Embryonic facial prominence (tissue), 1 donor: ENCODE data around the gene ST3GAL2.
"Not testable (repeated sequence)": the region's sequence is repeated elsewhere in the genome, so short reads cannot be mapped to it uniquely, and the experiment has no call there.

Experiments used
- DNase-seq: peaks from one replicate; pipeline ENCODE4 v3.0.0-alpha.2; 2016; ENCODE audit errors: extremely low spot score

The ST3GAL2 gene

DNA sequence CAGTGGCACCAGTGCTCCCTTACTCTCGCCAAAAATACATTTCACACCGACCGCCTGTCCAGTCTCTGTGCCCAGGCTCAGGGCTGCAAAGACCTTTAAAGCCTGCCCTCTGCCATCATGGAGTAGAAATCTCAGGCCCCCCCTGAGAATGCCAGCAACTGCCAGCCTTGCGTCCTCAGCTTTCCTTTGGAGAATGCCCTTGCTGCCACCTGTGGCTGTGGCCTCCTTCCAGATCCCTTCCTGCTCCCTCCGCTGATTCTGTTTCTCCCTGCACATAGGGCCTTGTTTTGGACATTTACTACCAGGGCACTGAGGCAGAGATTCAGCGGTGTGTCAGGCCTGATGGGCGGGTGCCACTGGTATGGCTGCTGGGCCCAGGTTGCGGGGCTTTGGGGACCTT lies 28.7 kb upstream of the ST3GAL2 start:
- DNase-seq = no peak

DNA sequence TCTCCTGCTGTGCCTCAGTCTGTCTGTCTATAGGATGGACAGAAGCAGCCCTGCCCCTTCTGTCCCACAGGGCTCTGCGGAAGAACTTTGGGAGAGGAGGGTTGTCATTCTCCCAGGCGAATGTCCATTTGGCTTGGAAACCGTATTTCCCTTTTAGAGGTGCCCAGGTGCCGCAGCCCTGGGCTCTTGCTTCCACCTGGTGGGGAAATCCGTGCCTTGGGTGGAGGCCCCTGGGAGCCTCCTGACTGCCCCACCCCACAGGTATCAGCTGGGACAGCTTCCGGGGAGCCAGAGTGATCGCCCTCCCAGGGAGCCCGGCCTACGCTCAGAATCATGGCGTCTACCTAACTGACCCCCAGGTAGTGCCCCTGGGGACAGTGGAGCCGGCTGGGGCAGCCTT lies 28.2 kb upstream of the ST3GAL2 start:
- DNase-seq = no peak

DNA sequence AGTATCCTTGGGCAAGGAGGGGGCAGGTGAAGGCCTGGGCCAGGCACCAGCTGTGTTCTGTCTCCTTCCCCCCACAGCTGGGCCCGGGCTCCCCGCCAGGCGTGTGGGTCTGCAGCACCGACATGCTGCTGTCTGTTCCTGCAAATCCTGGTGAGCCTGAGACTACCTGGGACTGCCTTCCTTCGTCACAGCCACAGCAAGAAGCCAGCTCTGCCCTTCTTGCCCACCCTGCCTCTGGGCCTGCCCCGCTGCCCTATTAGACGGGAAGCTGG lies 27.8 kb upstream of the ST3GAL2 start:
- no peak for DNase-seq

DNA sequence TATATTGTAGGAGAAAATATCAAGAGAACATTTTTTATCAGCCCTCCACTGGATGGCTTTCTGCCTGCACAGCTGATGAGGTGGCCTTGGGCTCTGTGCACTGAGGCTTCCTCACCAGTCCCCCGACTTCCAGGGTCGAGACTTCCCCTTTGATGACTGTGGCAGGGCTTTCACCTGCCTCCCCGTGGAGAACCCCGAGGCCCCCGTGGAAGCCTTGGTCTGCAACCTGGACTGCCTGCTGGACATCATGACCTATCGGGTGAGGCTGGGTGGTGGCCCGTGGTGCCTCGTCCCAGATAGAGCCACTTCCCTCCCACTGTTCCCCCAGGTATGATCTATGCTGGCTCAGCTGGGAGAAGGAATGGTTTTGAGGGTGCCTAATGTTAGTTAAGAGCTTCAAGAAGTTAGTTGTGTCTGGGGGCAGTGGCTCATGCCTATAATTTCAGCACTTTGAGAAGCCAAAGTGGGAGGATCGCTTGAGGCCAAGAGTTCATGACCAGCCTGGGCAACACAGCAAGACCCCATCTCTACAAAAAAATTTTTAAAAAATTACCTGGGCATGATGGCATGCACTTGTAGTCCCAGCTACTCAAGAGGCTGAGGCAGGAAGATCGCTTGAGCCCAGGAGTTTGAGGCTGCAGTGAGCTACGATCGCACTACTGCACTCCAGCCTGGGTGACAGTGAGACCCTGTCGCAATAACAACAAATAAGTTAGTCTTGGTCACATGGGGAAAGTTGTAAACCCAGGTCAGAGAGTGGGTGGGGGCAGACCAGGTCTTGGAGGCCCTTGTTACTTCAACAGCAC lies 27.3 kb upstream of the ST3GAL2 start:
- DNase-seq = no peak

DNA sequence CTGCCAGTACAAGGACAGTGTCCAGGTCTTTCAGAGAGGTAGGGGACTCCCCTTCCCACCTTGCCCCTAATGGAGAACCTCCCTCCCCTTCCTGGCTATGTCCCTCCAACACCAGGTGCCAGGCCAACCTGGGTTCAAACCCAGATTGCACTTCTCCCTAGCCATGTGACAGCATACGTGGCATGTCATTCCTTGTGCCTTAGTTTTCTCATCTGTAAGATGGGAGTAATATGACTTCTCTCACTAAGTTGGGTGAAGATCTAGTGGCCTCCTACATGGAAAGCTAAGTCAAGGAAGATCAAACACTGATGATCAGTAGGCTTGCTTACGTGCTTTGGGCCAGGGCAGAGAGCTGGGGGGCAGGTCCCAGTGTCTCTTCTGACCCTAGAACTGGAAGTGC lies 24.3 kb upstream of the ST3GAL2 start:
- DNase-seq = no peak

DNA sequence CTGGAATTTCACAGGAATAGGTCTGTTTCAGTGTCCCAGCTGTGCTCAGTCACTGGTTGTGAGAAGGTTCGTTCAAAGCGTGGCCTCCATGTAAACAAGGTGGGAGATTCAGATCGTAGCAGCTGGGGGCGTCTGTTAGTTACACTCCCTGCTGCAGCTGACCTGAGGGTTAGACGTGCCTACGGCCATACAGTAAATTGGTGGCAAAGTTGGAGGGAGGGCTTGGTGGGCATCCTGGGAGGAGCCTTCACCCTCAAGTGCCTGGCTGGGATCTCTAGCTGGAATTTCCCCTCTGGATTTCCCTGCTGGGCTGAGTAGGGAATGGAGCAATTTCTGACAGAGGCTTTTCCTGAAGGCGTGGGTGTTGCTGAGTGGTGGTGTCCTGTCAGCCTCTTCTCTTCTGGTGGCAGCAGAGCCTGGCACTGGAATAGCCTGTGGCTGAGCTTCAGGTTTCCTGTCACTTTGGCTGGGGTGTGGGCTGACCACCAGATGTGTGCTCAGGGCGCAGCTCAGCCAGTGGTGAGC lies 21.9 kb upstream of the ST3GAL2 start:
- no peak for DNase-seq

DNA sequence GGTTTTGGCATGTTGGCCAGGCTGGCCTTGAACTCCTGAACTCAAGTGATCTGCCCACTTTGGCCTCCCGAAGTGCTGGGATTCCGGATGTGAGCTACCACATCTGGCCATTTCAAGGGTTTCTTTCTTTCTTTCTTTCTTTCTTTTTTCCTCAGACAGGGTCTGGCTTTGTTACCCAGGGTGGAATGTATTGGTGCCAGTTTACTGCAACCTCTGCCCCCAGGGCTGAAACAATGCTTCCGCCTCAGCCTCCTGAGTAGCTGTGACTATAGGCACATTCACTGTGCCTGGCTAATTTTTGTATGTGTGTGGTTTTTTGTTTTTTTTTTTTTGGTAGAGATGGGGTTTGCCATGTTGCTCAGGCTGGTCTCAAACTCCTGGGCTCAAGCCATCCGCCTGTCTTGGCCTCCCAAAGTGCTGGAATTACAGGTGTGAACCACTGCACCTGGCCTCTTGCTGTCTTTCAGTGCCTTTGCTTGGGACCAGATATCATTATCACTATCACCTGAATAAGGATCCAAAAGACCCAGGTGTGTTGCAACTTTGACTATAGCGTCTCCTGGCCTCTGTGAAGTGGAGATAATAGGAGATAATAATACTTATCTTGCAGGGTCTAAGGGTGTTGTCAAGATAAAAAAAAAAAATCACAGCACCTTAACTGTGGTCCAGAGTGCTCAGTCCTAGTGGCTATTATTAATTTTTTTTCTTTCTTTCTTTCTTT lies 18.7 kb upstream of the ST3GAL2 start:
- no peak for DNase-seq

DNA sequence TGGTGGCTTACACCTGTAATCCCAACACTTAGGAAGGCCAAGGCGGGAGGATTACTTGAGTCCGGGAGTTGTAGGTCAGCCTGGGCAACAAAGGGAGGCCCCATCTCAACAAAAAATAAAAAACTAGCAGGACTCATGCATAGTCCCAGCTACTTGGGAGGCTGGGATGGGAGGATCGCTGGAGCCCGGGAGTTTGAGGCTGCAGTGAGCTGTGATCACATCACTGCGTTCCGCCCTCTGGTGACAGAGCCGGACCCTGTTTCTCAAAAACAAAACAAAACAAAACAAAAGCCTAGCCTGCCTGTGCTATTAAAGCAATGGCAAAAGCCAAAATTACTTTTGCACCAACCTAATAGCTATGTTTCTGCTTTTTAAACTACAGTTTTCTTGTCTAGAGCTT lies 17.0 kb upstream of the ST3GAL2 start:
- no peak for DNase-seq

DNA sequence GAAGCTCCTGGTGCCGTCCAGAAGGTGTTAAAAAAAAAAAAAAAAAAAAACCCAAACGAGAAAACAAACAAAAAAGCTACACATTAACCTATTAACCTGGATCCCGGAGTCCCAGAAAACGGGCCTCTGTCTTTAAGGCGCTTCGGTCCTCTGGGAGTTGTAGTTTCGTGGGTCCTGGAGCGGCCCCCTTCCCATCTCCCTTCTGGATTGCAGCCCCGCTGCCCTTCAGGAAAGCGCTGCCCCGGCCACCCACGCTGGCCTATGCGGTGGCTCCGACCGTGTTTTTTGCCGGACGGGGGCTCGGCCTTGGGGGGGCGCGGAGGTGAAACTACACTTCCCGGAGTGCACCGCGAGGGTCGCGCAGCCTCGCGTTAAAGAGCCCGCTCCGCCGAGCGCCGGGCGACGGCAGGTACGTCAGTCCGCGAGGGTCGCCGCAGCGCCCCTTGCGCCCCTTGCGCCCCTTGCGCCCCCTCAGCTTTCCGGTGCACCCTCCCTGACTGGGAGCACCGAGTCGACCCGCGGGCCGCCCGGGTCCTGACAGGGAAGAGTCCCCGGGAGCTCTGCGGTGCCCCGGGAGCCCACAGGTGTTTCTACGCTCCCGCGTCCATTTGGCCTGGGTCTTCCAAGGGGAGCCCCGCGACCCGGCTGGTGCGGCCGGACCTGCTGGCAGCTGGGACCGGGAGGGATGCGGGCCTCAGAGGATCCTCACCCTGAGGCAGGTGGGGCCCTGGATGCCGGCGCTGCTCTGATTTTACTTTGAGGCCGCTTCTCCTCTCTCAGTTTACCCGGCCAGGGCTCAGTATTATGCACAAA lies 15.5 kb upstream of the ST3GAL2 start, which contains the start of gene FCSK:
TSS of gene FCSK (plus strand) at position 374 of the 813 bp plus-strand sequence. CDS start 8,596 bp downstream, outside the sequence.
- DNase-seq = no peak

DNA sequence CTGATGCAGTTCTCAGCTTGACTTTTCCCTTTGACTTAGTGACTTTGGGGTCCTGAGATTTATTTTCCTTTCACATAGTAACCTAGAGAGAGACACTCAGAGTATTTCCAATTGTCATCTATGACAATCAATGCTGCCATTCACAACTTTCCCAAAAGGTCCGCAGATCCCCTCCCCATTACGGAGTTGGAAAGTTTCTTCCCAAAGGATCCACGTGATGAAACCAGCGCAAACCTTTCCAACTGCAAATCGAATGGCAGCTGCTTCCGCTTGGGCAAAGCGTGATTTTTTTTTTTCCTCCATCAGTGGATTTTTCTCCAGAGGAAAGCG lies 15.0 kb upstream of the ST3GAL2 start:
- no peak for DNase-seq

DNA sequence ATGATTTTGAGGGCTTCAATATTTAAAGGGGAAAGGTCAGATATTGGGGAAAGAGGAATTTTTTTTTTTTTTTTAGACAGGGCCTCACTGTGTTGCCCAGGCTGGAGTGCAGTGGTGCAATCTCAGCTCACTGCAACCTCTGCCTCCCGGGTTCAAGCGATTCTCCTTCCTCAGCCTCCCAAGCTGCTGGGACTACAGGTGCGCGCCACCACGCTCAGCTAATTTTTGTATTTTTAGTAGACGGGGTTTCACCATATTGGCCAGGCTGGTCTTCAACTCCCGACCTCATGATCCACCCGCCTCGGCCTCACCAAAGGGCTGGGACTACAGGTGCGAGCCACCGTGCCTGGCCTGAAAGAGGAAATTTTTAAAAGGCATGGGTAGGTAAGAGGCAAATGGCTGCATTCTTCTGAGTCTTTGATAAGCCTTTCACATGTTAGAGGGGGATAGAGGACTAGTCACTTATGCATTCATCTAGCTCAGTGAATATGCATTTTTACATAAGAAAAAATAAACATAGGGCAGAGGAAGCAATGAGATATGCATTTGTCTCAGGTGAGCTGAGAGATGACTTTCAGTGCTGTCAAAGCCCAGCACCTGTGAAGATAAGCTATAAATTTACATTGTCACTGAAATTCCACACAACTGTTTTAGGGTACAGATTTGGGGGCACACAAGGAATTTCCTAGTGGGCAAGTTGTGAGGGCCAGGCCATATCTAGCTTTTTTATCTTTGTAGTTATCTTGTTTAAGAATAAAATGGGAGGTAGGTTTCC lies 14.4 kb upstream of the ST3GAL2 start:
- DNase-seq = no peak

DNA sequence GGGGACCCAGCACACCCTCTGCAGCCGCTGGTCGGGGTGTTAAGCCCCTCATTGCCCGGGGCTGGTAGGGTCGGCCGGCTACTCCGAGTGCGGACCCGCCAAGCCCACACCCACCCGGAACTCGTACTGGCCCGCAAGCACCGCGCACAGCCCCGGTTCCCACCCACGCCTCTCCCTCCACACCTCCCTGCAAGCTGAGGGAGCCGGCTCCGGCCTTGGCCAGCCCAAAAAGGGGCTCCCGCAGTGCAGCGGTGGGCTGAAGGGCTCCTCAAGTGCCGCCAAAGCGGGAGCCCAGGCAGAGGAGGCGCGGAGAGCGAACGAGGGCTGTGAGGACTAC lies 12.1 kb upstream of the ST3GAL2 start:
- not testable (repeated sequence) for DNase-seq

DNA sequence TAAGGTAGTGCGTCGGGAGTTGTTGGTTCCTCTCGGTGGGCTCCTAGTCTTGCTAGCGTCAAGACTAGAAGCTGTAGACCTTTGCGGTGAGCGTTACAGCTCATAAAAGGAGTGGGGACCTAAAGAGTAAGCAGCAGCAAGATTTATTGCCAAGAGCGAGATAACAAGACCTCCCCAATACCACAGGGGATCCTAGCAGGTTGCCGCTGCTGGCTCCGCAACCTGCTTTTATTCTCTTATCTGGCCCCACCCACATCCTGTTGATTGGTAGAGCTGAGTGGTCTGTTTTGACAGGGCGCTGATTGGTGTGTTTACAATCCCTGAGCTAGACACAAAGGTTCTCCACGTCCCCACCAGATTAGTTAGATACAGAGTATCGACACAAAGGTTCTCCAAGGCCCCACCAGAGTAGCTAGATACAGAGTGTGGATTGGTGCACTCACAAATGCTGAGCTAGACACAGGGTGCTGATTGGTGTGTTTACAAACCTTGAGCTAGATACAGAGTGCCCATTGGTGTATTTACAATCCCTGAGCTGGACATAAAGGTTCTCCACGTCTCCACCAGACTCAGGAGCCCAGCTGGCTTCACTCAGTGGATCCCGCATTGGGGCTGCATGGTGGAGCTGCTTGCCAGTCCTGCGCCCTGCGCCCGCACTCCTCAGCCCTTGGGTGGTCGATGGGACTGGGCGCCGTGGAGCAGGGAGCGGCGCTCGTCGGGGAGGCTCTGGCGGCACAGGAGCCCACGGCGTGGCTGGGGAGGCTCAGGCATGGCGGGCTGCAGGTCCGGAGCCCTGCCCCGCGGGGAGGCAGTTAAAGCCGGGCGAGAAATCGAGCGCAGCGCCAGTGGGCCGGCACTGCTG lies 11.5 kb upstream of the ST3GAL2 start:
- DNase-seq = not testable (repeated sequence)

DNA sequence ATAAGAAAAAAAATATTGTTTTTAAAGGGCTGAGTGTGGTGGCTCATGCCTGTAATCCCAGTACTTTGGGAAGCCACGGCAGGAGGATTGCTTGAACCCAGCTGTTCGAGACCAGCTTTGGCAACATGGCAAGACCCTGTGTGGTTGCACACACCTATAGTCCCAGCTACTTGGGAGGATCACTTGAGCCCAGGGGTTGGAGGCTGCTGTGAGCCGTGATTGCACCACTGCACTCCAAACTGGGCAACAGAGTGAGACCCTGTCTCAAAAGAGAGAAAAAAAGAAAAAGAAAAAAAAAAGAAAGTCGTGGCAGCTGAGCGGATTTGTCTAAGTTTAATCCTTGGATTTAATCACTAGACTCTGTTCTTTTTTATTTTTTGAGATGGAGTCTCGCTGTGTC lies 9.2 kb upstream of the ST3GAL2 start:
- DNase-seq = no peak

DNA sequence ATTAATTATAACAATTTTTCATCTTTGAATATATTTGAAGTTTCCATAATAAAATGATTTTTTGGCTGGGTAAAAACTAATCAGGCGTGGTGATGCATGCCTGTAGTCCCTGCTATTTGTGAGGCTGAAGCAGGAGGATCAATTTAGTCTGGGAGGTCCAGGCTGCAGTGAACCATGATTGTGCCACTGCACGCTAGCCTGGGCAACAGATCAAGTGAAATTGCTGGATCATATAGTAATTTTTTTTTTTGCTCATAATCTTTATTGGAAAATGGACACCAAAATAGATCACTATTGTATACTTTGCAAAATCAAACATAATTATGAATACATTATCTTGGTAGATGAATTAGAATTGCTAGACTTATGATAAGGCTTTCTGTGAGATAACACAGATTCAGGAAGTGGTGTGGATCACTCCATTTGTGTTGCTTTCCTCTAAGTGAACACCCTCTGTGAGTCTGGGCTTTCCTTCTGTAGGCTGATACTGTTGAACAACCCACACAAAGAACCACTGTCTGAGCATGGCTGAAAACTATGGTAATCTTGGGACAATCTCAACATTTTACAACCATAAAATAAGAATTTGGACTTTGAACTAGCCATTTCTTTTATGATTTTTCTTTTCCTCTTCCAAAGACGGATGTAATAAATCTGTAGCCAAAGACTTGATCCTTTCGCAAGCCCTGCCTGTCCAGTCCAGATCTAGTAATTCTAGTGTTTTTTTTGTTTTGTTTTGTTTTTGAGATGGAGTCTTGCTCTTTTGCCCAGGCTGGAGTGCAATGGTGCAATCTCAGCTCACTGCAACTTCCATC lies 5.6 kb upstream of the ST3GAL2 start:
- DNase-seq = no peak

DNA sequence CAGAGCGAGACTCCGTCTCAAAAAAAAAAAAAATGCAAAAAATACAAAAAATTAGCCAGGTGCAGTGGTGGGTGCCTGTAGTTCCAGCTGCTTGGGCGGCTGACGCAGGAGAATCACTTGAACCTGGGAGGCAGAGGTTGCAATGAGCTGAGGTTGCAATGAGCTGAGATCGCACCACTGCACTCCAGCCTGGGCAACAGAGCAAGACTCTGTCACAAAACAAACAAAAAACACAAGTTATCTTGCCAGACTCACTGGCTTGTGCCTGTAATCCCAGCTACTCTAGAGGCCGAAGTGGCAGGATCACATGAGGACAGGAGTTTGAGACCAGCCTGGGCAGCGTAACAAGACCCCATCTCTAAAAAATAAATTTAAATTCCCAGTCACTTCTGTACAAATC lies 3.4 kb upstream of the ST3GAL2 start:
- no peak for DNase-seq

DNA sequence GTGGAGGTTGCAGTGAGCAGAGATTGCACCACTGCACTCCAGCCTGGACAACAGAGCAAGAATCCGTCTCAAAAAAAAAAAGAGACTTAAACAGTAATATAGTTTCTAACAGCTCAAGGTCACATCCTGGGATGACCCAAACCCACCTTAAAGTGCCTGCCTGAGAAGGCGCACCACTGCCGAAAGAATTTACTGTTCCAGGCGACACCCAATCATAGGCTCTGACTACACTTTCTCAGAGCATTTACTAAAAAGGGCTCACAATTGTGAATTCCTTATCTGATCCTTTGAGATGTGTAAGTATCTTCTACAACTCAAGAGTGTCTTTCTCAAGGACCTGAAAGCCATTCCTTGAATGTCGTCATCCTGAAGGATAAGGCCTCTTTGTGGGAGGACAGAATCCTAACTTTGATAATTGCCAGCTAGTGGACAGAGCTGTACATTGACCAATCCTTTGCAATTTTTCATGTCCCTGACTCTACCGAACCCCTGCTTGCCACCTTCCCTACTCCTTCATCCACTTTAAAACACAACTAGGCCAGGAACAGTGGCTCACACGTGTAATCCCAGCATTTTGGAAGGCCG lies 2.6 kb upstream of the ST3GAL2 start:
- no peak for DNase-seq

DNA sequence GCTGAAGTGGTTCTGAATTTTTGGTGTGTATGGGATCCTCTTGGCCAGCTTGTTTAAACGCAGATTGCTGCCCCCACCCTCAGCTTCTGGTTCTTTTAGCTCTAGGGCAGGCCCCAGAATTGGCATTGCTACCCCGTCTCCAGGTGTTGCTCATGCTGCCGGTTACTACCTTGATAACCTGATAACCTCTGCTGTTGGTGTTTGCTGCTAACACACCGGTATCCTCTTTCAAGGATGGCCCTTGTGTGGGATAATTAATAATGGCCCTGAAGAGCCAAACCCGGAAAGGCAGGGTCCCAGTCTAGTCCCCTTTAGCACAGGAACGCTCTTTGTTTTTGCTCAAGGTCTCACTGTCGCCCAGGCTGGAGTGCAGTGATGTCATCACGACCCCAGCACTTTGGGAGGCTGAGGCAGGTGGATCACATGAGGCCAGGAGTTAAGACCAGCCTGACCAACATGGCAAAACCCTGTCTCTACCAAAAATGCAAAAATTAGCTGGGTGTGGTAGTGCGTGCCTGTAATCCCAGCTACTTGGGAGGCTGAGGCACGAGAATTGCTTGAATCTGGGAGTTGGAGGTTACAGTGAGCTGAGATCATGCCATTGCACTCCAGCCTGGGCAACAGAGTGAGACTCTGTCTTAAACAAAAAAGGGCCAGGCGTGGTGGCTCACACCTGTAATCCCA lies 1.3 kb upstream of the ST3GAL2 start:
- DNase-seq = no peak

DNA sequence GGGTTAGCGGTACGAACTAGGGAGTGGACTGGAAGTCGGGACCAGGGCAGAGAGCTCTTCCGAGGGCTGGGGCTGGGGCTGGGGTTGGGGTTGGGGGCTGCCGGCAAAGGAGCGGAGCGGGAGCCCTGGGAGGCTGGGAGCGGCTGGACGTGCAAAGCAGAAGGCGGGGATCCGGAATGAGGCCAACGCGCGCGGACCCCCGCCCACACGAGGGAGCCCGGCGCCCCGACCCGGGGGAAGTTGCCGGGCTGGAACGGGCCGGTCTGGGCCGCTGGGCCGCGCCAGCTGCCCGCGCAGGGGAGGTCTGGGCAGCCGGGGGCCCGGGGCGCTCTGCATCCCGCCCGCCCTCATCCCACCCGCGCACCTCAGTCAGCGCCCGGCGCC lies 323 bp downstream of the ST3GAL2 start:
- no peak for DNase-seq
